Sciatic nerve (tissue), 2 donors: ENCODE data around the gene MYCBP. TPM values are rescaled to one million over a fixed set of nuclear protein-coding genes. Genes with fewer than 3 reads are reported as not detected.
"Not testable (repeated sequence)": the region's sequence is repeated elsewhere in the genome, so short reads cannot be mapped to it uniquely, and the experiment has no call there.

Source experiments
- ATAC-seq: fragments of 200-7000 bp; cut with Tn5 transposase; one replicate; pipeline ENCODE4 v1.9.1; 2020; ENCODE audit warnings: mild to moderate bottlenecking, moderate library complexity
- DNase-seq: peaks from one replicate; pipeline ENCODE4 v3.0.0-alpha.2; 2020; ENCODE audit warnings: low spot score
- intact Hi-C: fragments of 100-400 bp; cut with DNase I; formaldehyde crosslinking; loops from one replicate; pipeline ENCODE4 v1.14.2; 2022
- total RNA-seq: library from RNA; stranded (reverse); fragmentation: NEBNext Ultra II Directional; extraction: Animal tissue kit (Norgen Biotek cat#: 25700); gene quantifications from one replicate; pipeline ENCODE4 v1.2.1, GENCODE V29; 2021
- donor health status: DM: no; HTN: no; CAD: no.
- donor health status: DM: no; HTN: no; CAD: no.

MYCBP gene, protein sequence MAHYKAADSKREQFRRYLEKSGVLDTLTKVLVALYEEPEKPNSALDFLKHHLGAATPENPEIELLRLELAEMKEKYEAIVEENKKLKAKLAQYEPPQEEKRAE
- total RNA-seq = 6.5 TPM

DNA sequence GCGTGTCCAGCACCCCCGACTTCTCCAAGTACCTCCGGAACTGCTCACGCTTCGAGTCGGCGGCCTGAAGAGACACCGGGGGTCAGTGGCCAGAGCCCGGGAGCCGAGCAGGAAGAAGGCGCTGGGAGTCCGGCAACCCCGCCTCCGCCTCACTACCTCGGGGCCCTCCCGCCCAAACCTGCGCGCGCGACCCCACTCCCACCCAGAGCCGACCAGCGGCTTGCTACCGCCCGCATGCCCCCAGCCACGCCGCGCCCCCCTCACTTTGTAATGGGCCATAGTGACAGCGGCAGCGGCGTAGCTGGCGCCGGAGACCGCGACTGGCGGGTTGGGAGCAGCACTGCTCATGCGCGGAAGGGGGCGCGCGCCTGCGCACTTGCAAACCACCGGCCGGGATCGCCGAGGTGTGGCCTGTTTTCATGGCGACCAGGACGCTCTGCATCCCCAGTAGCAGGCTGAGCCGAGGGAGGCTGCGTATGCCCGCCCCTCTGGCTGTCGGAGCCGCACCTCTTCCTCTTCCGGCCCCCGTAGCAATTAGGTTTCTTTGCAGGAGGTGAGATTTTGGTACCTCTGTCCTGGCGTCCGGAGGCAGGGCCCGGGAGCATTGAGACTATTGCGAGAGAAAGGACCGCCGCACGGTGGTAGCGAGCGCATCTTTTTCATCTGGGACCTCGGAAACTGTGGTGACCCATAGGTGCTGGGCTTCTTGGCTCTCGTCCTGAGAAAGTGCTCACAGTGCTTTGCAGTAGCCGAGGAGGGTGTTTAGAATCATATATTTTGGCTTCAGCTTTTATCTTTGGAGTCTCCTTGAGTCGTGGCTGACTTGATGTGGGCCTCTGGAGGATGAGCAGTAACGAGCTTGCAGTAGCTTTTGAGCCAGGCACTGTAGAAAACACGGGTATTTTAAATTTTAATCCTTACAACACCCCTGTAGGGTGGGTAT is at the start of gene MYCBP:
Gene MYCBP (minus strand): TSS at position 322 of the 943 bp plus-strand sequence. CDS start 43 bp downstream, at position 279.
- ATAC-seq (peak; percentile 100), DNase-seq (peak; percentile 97)
- intact Hi-C loops = no loop called here

DNA sequence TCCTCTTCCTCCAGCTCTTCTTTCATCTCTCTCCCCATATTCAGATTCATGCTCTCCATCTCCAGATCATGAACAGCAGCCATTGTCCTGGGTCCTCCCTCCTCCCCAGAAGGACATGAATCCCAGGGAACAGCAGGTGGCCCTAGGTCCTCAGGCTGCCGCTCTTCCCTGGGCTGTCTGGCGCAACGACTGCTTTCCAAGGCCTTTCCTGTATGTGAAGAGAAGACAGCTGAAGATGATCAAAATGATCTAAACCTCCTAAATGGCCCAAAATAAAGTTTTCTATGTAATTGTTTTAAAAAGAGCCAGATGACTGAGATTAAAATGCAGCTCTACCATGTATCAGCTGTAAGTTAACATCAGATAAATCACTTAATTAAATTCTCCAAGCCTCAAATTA is 46.0 kb upstream of the MYCBP start:
- DNase-seq = no peak
- intact Hi-C loops = no loop called here
- ATAC-seq = no peak

DNA sequence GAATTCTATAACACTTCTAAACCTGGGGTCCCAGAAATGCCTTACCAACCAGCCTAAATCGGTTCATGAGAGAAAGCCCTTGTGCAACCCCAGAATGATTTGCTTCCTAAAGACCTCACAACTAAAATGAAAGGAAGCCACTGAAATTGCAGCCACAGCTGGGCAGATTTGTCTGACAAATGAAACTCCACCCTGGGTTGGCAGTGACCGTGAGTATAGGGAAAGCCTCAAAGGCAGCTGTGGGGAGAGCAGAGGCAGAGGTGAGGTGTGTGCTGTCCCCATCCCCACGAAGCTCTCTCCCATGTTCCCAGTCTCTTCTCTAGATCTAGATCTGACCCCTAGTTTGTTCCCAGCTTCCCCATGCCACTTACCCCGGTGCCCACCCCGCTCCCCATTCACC is 45.4 kb upstream of the MYCBP start:
- ATAC-seq (no peak), DNase-seq (no peak)
- intact Hi-C loops = no loop called here

DNA sequence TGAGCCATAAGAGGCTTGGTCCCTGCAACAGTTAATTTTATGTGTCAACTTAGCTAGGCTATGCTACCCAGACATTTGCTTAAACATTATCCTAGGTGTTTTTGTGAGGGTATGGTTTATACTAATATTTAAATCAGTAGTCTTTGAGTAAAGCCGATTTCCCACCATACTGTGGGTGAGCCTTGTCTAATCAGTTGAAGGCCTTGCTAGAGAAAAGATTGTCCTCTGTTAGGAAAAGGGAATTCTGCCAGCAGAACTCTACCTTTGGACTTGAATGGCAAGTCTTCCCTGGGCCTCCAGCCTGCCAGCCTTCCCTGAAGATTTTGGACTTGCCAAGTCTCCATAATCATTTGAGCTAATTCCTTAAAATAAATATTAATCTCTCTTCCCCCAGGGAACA is 44.6 kb upstream of the MYCBP start:
- ATAC-seq (no peak), DNase-seq (no peak)
- intact Hi-C loops = no loop called here

DNA sequence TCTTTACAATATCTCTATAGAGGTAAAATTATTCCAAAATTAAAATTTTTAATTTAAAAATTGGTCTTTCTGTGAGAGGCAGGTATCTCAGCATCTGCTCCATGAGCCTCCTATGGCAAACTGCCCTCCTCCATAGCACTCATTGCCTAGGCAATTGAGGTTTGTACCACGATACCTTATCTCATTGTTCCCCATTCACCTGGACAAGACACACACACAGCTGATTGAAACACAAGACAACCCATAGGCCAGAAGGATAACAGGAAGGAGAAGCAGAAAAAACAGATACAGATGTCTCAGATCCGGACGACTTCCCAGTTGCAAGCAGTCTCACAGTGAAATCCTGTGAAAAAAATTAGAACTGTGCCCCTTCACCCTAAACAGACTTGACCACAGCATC is 44.2 kb upstream of the MYCBP start:
- intact Hi-C loops = no loop called here
- ATAC-seq (no peak), DNase-seq (no peak)

DNA sequence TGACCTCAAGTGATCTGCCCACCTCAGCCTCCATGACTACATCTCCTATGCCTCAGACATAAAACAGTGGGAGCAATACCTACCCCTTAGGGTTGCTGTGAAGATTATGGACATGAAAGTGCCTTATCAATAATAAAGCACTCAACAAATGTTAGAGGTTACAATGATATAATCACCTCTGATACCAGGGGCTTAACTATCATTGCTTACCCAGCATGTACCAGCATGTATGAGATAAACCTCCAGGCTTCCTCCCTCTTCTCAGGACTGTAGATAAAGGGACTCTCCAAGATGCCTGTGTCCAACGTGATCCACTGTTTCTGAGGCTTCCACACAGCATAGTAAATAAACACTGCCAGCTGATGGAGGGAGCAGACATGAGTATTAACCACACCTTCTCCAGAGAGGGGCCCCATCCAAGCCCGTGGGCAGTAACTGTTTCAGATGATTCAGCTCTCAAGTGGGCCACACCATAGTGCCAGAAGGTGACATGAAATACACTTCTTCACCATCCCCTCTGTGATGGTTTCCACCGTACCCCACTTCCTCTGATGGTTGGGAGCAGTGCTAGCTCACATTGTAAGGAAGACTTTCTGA is 42.3 kb upstream of the MYCBP start:
- no peak for ATAC-seq
- intact Hi-C loops = no loop called here

DNA sequence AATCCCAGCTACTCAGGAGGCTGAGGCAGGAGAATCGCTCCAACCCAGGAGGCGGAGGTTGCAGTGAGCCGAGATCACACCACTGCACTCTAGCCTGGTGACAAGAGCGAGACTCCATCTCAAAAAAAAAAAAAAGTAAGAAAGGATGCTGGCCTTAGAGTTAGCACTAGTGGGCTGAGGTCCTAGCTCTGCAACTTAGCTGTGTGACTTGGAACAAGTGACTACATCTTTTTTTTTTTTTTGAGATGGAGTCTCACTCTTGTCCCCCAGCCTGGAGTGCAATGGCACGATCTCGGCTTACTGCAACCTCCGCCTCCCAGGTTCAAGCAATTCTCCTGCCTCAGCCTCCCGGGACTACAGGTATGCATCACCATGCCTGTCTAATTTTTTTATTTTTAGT is 41.8 kb upstream of the MYCBP start:
- DNase-seq, intact Hi-C loops, ATAC-seq: not testable (repeated sequence)

More for the DNA sequence above, 42.3 kb upstream of the MYCBP start:
- no peak for DNase-seq

DNA sequence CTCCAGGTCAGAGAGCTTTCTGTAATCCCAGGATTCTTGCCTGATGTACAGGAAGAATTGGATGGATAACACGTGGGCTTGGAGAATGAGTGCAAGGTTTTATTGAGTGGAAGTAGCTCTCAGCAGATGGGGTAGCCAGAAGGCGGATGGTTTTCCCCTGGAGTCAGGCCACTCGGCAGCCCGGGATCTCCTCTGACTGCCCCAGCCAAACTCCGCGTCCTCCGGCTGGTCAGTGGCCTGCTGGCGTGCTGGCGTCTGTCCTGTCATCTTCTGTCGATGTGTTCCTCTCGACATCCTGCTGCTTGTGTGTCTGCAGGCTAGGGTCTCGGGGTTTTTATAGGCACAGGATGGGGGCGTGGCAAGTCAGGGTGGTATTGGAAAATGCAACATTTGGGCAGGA is 35.7 kb upstream of the MYCBP start:
- intact Hi-C loops = loop anchor here (1.0 kb wide), 1 partner anchor 33 kb away; no protein-coding TSS in a partner anchor
- no peak for ATAC-seq
- DNase-seq = no peak

DNA sequence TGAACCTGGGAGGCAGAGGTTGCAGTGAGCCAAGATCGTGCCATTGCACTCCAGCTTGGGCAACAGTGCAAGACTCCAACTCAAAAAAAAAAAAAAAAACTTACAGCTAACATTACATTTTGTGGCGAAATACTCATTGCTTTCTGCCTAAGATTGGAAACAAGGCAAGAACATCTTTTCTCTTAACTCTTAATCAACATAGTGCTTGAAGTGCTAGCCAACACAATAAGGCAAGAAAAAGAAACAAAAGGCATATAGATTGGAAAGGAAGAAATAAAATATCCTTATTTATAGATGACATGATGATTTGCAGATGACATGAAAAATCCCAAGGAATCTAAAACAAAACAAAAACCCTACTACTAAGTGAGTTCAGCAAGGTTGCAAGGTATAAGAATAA is 32.8 kb upstream of the MYCBP start:
- ATAC-seq = no peak
- no peak for DNase-seq
- intact Hi-C loops = no loop called here

DNA sequence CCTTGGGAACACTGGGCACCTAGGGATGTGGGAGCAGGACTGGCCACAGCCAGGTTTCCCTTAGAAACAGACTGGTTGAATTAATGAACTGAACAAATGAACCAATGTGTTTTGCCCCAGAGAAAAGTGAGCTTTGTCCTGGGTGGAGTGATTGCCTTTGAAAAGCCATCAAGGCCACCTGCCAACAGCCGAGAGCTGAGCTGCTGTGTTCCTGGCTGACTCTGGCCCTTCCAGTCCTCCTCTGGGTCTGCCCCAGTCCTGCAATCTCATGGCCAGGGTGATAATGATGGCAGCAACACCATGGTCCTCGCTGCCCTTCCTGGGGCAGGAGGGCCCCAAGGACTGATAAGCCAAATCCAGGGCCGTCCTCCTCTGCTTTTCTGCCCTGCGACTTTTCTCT is 26.4 kb upstream of the MYCBP start:
- DNase-seq = no peak
- no peak for ATAC-seq
- intact Hi-C loops = no loop called here

DNA sequence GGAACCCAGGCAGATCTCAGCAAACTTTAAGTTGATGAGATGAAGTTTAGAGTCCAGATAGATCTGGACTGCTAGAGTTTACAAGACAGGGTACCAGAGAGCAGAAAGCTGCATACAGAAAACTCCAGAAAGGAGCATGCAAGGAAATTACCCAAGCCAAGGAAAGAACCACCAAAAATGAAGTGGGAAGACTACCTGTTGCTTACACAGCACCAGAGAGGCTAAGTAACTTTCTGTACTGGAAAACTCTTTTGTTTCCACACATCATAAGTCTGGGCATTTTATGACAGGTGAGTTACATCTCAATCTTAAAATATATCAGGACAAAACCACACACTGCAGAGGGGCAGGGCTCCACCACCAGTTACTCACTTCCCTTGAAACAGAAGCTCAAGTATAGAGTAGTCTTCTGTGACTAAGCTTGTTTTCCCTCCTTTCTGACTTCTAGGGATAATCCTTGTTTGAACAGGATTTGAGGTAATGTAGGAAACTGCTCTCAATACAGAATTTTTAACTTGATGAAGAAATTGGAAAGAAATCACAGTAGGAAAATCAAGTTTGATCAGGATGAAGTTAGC is 25.6 kb upstream of the MYCBP start:
- ATAC-seq (no peak), DNase-seq (no peak)
- intact Hi-C loops = no loop called here

DNA sequence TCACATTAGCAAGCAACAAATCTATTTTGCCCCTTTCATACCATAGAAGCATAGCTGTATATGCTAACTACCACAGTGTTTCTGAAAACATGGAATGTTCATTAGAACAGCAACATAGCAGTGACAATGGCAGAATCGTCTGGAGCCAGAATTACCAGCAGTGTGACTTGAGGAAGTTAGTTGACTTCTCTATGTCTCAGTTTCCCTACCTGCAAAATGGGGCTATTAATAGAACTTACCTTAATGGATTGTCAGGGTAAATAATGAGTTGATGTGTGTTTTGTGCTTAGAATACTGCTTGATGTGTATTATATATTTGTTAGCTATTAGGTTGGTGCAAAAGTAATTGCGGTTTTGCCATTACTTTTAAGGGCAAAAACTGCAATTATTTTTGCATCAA is 23.0 kb upstream of the MYCBP start:
- ATAC-seq = no peak
- DNase-seq = no peak
- intact Hi-C loops = no loop called here

DNA sequence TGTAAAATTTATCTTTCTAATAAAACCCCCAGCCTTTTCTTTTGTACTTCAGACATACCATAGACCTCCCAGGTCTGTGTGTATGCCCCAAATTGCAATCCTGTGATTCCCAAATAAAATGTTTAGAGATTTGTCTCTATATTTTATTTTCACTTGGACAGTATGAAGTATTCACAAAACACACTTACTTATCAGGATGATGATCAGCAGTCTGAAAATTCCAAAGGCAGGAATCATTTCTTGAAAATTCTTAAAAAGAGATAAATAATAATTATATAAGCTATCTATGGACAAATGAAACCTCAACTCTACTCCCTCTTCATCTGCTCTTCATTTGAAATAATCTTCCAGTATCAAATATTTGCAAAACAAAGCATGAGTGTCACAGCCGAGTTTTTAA is 19.8 kb upstream of the MYCBP start:
- no peak for ATAC-seq
- no peak for DNase-seq
- intact Hi-C loops = no loop called here

DNA sequence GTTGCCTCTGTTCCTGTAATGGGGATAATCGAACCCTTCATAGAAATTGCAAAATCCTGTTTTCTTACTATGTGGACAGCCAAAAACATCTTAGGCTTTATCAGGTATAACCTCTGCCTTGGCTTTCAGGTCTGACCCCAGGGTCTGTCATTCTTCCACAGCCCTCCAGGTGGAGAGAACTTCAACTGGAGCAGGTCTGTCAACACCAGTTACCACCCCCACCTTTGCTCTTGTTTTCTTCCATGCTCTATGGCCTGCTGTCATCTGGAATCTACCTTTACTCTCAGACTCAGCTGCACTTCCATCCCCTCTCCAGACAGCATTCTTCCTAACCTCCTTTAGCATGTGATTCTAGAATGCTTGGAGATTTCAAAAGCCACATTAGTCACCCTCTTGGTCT is 18.6 kb upstream of the MYCBP start:
- no peak for ATAC-seq
- DNase-seq = no peak
- intact Hi-C loops = no loop called here

DNA sequence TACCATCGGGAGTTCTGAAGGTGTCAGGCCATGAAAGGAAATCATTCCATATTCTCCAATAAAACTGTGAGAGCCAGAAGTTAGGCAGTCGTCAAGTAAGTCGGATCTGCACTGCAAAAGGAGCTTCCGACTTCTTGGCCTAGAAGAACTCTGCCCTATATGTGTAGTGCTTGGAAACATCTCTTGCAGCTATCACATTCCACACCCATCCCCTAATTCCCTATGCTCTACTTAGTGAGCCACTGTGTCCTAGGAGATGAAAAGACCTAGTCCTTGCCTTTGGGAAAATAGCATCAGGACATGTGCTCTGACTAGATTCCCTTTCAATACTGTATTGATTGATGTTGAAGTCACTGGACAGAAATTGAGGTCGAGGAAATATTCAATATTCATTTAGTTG is 16.4 kb upstream of the MYCBP start:
- no peak for DNase-seq
- ATAC-seq = no peak
- intact Hi-C loops = no loop called here

DNA sequence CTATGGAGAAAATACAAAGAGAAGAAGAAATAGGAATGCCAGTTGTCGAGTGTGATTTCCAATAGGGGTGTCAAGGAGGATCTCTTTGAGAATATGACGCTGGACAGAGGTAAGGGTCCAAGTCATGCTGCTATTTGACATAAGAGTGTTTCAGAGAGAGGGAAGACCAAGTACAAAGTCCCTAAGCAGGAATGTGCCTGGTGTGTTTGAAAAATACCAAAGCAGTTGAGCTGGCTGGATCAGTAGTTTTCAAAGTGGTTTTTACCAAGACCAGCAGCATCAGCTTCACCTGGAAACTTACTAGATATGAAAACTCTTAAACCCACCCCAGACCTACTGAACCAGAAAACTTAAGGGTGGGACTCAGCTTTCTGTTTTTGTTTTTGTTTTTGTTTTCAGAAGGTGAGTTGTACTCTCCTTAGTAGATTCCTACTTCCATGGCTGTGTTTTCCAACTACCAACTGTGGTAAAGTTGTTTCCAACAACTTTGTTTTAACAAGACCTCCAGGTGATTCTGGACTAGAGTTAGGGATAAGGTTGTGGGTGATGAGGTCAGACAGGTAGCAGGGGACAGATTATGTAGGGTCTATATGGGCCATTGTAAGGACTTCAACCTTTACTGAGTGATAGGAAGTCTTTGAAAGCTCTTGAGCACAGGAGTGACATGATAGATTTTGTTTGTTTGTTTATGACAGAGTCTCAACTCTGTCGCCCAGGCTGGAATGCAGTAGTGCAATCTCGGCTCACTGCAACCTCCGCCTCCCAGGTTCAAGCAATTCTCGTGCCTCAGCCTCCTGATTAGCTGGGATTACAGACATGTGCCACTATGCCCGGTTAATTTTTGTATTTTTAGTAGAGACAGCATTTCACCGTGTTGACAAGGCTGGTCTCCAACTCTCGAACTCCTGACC is 15.5 kb upstream of the MYCBP start:
- intact Hi-C loops = no loop called here
- DNase-seq (no peak), ATAC-seq (no peak)

DNA sequence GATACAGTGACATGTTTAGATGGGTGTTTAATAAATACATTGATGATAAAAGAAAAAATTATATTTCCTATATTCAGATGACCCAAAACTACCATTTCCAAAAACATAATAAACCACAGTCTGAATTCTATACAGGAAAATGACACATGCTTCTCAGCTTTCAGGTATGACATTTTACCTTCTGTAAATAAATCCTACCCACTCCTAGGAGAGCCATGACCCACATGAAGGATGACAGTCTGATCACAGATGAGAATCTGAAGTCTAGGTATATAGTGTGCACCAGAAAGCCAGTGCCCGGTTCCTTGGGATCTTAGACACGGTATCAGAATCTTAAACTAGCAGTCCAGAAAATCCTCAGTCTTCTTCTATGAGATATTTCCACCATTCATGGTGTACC is 11.9 kb upstream of the MYCBP start:
- DNase-seq = no peak
- intact Hi-C loops = no loop called here
- no peak for ATAC-seq

DNA sequence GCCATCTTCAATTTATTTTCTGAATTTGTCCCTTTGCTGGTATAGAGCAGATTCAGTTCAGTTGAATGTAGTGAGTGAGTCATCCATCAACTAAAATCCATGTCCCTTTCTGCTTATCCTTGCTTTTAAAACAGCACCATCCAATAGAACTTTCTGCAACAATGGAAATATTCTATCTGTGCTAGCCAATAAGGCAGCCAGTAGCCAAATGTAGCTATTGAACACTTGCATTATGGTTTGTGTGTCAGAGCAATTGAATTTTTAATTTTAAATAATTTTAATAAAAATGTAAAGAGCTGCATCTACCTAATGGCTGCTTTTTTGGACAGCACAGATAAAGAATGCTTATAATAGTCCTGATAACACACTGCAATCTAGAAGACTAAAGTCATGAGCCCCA is 8.3 kb upstream of the MYCBP start, which contains the start of gene GJA9:
Gene GJA9 (minus strand): TSS at position 101 of the 400 bp plus-strand sequence. CDS start 5,489 bp downstream, outside the sequence.
- ATAC-seq (no peak), DNase-seq (no peak)
- intact Hi-C loops = no loop called here

DNA sequence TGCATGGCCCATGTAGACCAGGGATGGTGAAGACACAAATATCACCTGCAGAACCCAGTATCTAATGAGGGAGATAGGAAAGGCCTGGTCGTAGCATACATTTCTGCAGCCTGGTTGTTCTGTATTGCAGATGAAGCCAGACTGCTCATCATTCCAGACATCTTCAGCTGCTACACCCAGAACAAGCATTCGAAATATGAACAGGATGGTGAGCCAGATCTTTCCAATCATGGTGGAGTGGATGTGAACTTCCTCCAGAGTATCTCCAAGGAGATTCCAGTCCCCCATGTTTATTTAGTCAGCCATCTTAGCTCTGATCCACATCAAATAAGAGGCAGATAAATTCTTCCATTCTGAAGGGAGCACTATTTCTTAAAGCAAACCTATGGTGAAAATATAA is 2.7 kb upstream of the MYCBP start:
- intact Hi-C loops = no loop called here
- no peak for ATAC-seq
- DNase-seq = no peak
